ENCODE measurements around the gene CYP11A1. TPM values are rescaled to one million over a fixed set of nuclear protein-coding genes. Genes with fewer than 3 reads are reported as not detected.

Gene CYP11A1
- total RNA-seq, 1 donor from 2014 or later = 62.4 TPM

GRCh38 chr15:74408385-74408784 is 40.9 kb upstream of the CYP11A1 start:
- Histone ChIP-seq H3K27ac (no peak overlapping the region), H3K27me3 (no peaks in the 10 kb centered on the region), H3K4me1 (no peaks in the 10 kb centered on the region), H3K9me3 (no peaks in the 10 kb centered on the region), H3K4me3 (no peak overlapping the region), H3K36me3 (no peaks in the 10 kb centered on the region)
- DNase-seq (ENCODE audit: low spot score in 2 of 2) = no peak
- TF ChIP-seq CTCF (IDR thresholded peaks at IDR 0.05) = no peak
- intact Hi-C loops (cut with DNase I) = no loop called here

GRCh38 chr15:74406992-74407705 is 39.7 kb upstream of the CYP11A1 start:
- Histone ChIP-seq H3K27ac (no peak overlapping the region), H3K4me3 (no peak overlapping the region)

GRCh38 chr15:74406517-74406916 is 39.1 kb upstream of the CYP11A1 start:
- Histone ChIP-seq H3K27ac (no peak overlapping the region), H3K27me3 (no peaks in the 10 kb centered on the region)

More at GRCh38 chr15:74406992-74407705, 39.7 kb upstream of the CYP11A1 start:
- Histone ChIP-seq H3K36me3 (no peaks in the 10 kb centered on the region), H3K9me3 (no peaks in the 10 kb centered on the region), H3K4me1 (no peaks in the 10 kb centered on the region), H3K27me3 (no peaks in the 10 kb centered on the region)
- intact Hi-C loops (cut with DNase I) = no loop called here
- DNase-seq (ENCODE audit: low spot score in 2 of 2) = no peak
- no peak for TF ChIP-seq CTCF (IDR thresholded peaks at IDR 0.05)

GRCh38 chr15:74405823-74406222 is 38.4 kb upstream of the CYP11A1 start:
- TF ChIP-seq CTCF (IDR thresholded peaks at IDR 0.05) = no peak
- Histone ChIP-seq H3K4me1 (no peaks in the 10 kb centered on the region), H3K36me3 (no peaks in the 10 kb centered on the region), H3K27me3 (no peaks in the 10 kb centered on the region), H3K4me3 (no peak overlapping the region), H3K9me3 (no peaks in the 10 kb centered on the region), H3K27ac (no peak overlapping the region)
- DNase-seq (ENCODE audit: low spot score in 2 of 2) = no peak
- intact Hi-C loops (cut with DNase I) = no loop called here

More at GRCh38 chr15:74406517-74406916, 39.1 kb upstream of the CYP11A1 start:
- no peaks in the 10 kb centered on the region for H3K4me1 ChIP-seq
- H3K9me3 ChIP-seq = no peaks in the 10 kb centered on the region
- intact Hi-C loops (cut with DNase I) = no loop called here
- no peak for TF ChIP-seq CTCF (IDR thresholded peaks at IDR 0.05)
- no peaks in the 10 kb centered on the region for H3K36me3 ChIP-seq
- no peak overlapping the region for H3K4me3 ChIP-seq
- no peak for DNase-seq (ENCODE audit: low spot score in 2 of 2)

- Histone ChIP-seq H3K27ac (no peak overlapping the region), H3K4me3 (no peak overlapping the region), H3K27me3 (no peaks in the 10 kb centered on the region), H3K4me1 (no peaks in the 10 kb centered on the region), H3K9me3 (no peaks in the 10 kb centered on the region), H3K36me3 (no peaks in the 10 kb centered on the region)
- intact Hi-C loops (cut with DNase I) = no loop called here
- no peak for TF ChIP-seq CTCF (IDR thresholded peaks at IDR 0.05)
- DNase-seq (ENCODE audit: low spot score in 2 of 2) = no peak
Observed at GRCh38 chr15:74403991-74404563, 36.6 kb upstream of the CYP11A1 start.

Measured in ascending aorta (tissue), 2 donors.